GM12878 (cell line): ENCODE measurements around the gene SH3BP1. TPM values are rescaled to one million over a fixed set of nuclear protein-coding genes. Genes with fewer than 3 reads are reported as not detected.
A peak's percentile ranks its signal among the peaks of the same experiment; 100 is the strongest.

Experiments
- ASH2L ChIP-seq: fragments of 300-600, 200-600 bp; sonication (generic); IDR thresholded peaks from 2 replicates; pipeline ENCODE4 v1.6.1; 2017; ENCODE audit warnings: low read depth, mild to moderate bottlenecking, borderline replicate concordance
- CHD2 ChIP-seq: IDR thresholded peaks from 2 replicates; pipeline ENCODE4 v1.6.1; 2011; ENCODE audit warnings: low read depth, low read length, improper control_type of control experiment, borderline replicate concordance
- JUNB ChIP-seq: IDR thresholded peaks from 2 replicates; pipeline ENCODE4 v1.6.1; 2016; ENCODE audit warnings: antibody characterized with exemption, mild to moderate bottlenecking
- NFIC ChIP-seq: IDR thresholded peaks from 2 replicates; pipeline ENCODE4 v1.6.1; 2012; ENCODE audit warnings: low read depth, mild to moderate bottlenecking, inconsistent platforms, low read length, moderate library complexity
- POLR2AphosphoS5 ChIP-seq: IDR thresholded peaks from 2 replicates; pipeline ENCODE4 v1.6.1; 2011; ENCODE audit warnings: mild to moderate bottlenecking, low read length, inconsistent platforms
- SMAD1 ChIP-seq: fragments of 450-650 bp; IDR thresholded peaks from 2 replicates; pipeline ENCODE4 v1.6.1; 2018; ENCODE audit warnings: mild to moderate bottlenecking, low read depth; ENCODE audit not compliant: partially characterized antibody
- SREBF2 ChIP-seq: IDR thresholded peaks from 2 replicates; pipeline ENCODE4 v1.6.1; 2012; ENCODE audit warnings: mild to moderate bottlenecking, low read length
- ZBED1 ChIP-seq: IDR thresholded peaks from 2 replicates; pipeline ENCODE4 v1.6.1; 2016; ENCODE audit warnings: borderline replicate concordance
- polyA plus RNA-seq, 11 experiments: library from polyadenylated mRNA; depleted of rRNA in 4 of 11; unstranded in 6 of 11; stranded (reverse) in 5 of 11; fragments of >200 nt; fragmentation: Nextera tagmentation in 4 of 11; fragmentation: Illumina TruSeq in 1 of 11; extraction: Ambion mirVana in 4 of 11; extraction: Trizol in 1 of 11; gene quantifications; 1 replicate in 1 of 11; 2 replicates in 10 of 11; pipeline versions ENCODE4 v1.2.1 to v1.2.3, GENCODE V29; 2011 to 2016; ENCODE audit warnings: inconsistent platforms in 2 of 11, missing spikeins in 2 of 11, low read depth in 1 of 11
- total RNA-seq, 4 experiments: library from RNA; depleted of rRNA in 3 of 4; stranded (reverse); fragments of >200 nt in 3 of 4; fragmentation: Illumina TruSeq in 1 of 4; extraction: Trizol in 1 of 4; gene quantifications; 2 replicates each; pipeline versions ENCODE4 v1.2.1 to v1.2.3, GENCODE V29; 2013 to 2021
- TF ChIP-seq, protein P1 (sequence below): IDR thresholded peaks from 2 replicates; pipeline ENCODE4 v1.6.1; 2011; ENCODE audit warnings: low read depth, low read length, improper control_type of control experiment, borderline replicate concordance
- TF ChIP-seq, protein P2 (sequence below): fragments of 450-650 bp; IDR thresholded peaks from 2 replicates; pipeline ENCODE4 v1.6.1; 2017; ENCODE audit warnings: antibody characterized with exemption, mild to moderate bottlenecking, moderate library complexity
- TF ChIP-seq, protein P3 (sequence below): fragments of 450-650 bp; IDR thresholded peaks from 2 replicates; pipeline ENCODE4 v1.6.1; 2017; ENCODE audit warnings: mild to moderate bottlenecking, moderate library complexity
- TF ChIP-seq, protein P4 (sequence below): IDR thresholded peaks from 2 replicates; pipeline ENCODE4 v1.6.1; 2012; ENCODE audit warnings: mild to moderate bottlenecking, low read depth, low read length
- TF ChIP-seq, protein P5 (sequence below): IDR thresholded peaks from 2 replicates; pipeline ENCODE4 v1.6.1; 2012; ENCODE audit warnings: low read depth, low read length, improper control_type of control experiment

The SH3BP1 gene
- total and polyA plus RNA-seq, 10 of the 15 experiments (the other 5 are each of a cell fraction or from before 2014, with no cell fraction given), result 0.29 to 70.5 (median 22.5) TPM

DNA sequence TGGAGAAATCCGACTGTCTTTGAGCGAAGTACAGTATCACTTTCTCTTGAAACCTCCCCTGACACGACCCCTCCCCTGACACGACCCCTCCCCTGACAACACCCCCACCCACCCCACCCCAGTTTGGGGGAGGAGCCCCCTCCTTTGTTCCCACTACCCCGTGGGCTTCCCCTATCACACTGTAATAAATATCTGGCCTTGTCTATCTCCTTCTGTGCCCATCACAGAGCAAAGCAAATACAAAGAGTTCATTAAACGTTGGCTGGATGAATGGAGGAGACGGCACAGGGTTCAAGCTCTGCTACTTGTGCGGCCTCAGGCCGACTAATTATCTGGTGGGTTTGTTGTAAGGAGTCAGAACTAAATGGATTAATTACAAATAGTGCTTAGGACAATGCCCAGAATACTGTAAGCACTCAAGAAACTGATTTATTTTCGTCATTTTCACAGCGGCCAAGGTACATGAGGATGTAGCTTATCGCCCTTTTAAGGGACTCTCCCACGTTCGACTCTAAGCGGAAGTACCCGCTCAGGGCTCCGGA is 31.5 kb upstream of the SH3BP1 start (continued):
- TF ChIP-seq, protein P1, sequence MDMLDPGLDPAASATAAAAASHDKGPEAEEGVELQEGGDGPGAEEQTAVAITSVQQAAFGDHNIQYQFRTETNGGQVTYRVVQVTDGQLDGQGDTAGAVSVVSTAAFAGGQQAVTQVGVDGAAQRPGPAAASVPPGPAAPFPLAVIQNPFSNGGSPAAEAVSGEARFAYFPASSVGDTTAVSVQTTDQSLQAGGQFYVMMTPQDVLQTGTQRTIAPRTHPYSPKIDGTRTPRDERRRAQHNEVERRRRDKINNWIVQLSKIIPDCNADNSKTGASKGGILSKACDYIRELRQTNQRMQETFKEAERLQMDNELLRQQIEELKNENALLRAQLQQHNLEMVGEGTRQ, result no peak
- TF ChIP-seq, protein P2, sequence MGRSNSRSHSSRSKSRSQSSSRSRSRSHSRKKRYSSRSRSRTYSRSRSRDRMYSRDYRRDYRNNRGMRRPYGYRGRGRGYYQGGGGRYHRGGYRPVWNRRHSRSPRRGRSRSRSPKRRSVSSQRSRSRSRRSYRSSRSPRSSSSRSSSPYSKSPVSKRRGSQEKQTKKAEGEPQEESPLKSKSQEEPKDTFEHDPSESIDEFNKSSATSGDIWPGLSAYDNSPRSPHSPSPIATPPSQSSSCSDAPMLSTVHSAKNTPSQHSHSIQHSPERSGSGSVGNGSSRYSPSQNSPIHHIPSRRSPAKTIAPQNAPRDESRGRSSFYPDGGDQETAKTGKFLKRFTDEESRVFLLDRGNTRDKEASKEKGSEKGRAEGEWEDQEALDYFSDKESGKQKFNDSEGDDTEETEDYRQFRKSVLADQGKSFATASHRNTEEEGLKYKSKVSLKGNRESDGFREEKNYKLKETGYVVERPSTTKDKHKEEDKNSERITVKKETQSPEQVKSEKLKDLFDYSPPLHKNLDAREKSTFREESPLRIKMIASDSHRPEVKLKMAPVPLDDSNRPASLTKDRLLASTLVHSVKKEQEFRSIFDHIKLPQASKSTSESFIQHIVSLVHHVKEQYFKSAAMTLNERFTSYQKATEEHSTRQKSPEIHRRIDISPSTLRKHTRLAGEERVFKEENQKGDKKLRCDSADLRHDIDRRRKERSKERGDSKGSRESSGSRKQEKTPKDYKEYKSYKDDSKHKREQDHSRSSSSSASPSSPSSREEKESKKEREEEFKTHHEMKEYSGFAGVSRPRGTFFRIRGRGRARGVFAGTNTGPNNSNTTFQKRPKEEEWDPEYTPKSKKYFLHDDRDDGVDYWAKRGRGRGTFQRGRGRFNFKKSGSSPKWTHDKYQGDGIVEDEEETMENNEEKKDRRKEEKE, result no peak
- TF ChIP-seq, protein P3, sequence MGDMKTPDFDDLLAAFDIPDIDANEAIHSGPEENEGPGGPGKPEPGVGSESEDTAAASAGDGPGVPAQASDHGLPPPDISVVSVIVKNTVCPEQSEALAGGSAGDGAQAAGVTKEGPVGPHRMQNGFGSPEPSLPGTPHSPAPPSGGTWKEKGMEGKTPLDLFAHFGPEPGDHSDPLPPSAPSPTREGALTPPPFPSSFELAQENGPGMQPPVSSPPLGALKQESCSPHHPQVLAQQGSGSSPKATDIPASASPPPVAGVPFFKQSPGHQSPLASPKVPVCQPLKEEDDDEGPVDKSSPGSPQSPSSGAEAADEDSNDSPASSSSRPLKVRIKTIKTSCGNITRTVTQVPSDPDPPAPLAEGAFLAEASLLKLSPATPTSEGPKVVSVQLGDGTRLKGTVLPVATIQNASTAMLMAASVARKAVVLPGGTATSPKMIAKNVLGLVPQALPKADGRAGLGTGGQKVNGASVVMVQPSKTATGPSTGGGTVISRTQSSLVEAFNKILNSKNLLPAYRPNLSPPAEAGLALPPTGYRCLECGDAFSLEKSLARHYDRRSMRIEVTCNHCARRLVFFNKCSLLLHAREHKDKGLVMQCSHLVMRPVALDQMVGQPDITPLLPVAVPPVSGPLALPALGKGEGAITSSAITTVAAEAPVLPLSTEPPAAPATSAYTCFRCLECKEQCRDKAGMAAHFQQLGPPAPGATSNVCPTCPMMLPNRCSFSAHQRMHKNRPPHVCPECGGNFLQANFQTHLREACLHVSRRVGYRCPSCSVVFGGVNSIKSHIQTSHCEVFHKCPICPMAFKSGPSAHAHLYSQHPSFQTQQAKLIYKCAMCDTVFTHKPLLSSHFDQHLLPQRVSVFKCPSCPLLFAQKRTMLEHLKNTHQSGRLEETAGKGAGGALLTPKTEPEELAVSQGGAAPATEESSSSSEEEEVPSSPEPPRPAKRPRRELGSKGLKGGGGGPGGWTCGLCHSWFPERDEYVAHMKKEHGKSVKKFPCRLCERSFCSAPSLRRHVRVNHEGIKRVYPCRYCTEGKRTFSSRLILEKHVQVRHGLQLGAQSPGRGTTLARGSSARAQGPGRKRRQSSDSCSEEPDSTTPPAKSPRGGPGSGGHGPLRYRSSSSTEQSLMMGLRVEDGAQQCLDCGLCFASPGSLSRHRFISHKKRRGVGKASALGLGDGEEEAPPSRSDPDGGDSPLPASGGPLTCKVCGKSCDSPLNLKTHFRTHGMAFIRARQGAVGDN, result peak; percentile 49; the same call in 1 of the 2 replicates
- TF ChIP-seq ZBED1 (no peak), CHD2 (no peak), NFIC (0 out of 2 replicates have a peak, but pooled peaks have one; percentile 46), SREBF2 (peak; percentile 43; the same call in 1 of the 2 replicates), JUNB (no peak), SMAD1 (no peak), ASH2L (no peak), POLR2AphosphoS5 (no peak)
- TF ChIP-seq, protein P4, sequence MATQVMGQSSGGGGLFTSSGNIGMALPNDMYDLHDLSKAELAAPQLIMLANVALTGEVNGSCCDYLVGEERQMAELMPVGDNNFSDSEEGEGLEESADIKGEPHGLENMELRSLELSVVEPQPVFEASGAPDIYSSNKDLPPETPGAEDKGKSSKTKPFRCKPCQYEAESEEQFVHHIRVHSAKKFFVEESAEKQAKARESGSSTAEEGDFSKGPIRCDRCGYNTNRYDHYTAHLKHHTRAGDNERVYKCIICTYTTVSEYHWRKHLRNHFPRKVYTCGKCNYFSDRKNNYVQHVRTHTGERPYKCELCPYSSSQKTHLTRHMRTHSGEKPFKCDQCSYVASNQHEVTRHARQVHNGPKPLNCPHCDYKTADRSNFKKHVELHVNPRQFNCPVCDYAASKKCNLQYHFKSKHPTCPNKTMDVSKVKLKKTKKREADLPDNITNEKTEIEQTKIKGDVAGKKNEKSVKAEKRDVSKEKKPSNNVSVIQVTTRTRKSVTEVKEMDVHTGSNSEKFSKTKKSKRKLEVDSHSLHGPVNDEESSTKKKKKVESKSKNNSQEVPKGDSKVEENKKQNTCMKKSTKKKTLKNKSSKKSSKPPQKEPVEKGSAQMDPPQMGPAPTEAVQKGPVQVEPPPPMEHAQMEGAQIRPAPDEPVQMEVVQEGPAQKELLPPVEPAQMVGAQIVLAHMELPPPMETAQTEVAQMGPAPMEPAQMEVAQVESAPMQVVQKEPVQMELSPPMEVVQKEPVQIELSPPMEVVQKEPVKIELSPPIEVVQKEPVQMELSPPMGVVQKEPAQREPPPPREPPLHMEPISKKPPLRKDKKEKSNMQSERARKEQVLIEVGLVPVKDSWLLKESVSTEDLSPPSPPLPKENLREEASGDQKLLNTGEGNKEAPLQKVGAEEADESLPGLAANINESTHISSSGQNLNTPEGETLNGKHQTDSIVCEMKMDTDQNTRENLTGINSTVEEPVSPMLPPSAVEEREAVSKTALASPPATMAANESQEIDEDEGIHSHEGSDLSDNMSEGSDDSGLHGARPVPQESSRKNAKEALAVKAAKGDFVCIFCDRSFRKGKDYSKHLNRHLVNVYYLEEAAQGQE, result no peak
- TF ChIP-seq, protein P5, sequence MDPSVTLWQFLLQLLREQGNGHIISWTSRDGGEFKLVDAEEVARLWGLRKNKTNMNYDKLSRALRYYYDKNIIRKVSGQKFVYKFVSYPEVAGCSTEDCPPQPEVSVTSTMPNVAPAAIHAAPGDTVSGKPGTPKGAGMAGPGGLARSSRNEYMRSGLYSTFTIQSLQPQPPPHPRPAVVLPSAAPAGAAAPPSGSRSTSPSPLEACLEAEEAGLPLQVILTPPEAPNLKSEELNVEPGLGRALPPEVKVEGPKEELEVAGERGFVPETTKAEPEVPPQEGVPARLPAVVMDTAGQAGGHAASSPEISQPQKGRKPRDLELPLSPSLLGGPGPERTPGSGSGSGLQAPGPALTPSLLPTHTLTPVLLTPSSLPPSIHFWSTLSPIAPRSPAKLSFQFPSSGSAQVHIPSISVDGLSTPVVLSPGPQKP, result no peak
